ENCODE results near the gene CPB1. TPM values are rescaled to one million over a fixed set of nuclear protein-coding genes. Genes with fewer than 3 reads are reported as not detected.

The CPB1 gene
- total RNA-seq, 1 experiment from 2014 or later: not detected

DNA sequence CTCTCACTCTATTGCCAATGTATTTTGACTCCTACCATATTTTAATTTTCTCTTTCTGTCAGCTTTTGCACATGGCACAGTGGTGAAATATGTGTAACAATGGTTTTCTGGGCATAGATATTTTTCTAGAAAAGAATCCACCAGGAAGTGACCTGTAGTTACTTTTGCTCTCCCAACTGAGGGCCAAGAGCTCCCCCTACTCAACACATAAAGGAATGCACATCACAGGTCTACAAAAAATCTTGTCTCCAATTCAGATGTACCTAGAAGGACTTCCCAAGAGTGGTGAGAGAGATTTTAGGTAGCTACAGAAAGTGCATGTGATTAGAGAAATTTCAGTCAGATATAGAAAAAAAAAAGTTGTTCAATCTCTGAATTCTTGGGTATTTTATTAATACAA is 53.1 kb downstream of the CPB1 start:
- peak; percentile 46 for DNase-seq (ENCODE audit: low read depth)

GRCh38 chr3:148881286-148881685 is 53.7 kb downstream of the CPB1 start:
- DNase-seq (ENCODE audit: low read depth): no peak

GRCh38 chr3:148882288-148882687 is 54.7 kb downstream of the CPB1 start:
- no peak for DNase-seq (ENCODE audit: low read depth)

DNA sequence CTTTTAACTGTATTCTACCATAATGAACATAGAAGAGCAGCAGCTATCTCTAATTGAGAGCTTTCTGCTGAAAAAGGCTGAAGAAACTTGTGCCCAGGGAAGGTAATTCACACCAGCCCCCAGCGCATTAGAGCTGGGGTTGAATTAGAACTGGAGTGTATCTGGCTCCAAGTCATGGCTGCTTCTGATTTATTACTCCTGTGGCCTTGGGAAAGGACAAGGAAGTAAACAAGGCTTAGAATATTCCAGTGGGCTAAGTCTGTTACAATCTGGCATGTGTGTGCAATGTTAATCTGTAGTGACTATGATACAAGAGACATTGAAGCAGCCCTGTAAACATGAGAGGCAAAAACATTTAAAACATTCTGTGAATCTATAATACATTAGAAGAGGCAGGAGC is 55.6 kb downstream of the CPB1 start:
- no peak for DNase-seq (ENCODE audit: low read depth)

- DNase-seq (ENCODE audit: low read depth): peak; percentile 48
Measured at GRCh38 chr3:148884261-148884660, 56.6 kb downstream of the CPB1 start.

DNA sequence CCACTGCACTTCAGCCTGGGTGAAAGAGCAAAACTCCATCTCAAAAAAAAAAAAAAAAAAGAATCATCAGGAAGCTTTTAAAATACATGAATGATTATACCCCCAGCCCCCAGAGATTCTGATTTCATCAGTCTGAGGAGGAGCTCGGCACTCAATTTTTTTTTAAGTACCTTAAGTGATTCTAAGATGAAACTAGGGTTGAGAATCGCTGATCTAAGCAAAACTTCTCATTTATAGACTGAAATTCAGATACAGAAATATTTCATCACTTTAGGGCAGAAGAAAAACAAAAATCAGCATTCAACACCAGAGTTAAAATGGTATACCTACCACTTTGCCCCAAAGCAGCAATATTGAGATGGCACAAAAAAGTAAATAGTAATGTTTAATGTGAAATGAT is 62.2 kb downstream of the CPB1 start:
- DNase-seq (ENCODE audit: low read depth): no peak

DNA sequence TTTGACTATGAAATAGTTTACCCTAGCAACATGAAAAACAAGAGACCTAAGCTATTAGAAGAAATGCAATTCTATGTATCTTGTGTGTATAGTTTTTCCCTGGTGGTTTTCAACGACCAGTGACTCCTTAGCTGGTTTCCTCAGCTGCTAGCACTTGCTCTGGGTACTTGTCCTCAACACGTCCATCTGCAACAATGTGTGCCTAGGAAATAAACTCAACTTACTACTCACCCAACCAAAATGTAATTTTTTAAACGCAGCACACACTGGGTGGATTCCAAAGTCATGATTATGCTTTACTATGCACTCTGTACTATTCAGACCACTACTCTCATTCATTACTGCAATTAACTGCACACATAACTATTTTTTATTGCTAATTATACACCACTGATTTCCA is 68.5 kb downstream of the CPB1 start:
- DNase-seq (ENCODE audit: low read depth): no peak

- peak; percentile 65 for DNase-seq (ENCODE audit: low read depth)
Measured at GRCh38 chr3:148901987-148902791, 74.6 kb downstream of the CPB1 start.

- DNase-seq (ENCODE audit: low read depth): peak; percentile 65
Measured at GRCh38 chr3:148903022-148903442, 75.4 kb downstream of the CPB1 start.

DNA sequence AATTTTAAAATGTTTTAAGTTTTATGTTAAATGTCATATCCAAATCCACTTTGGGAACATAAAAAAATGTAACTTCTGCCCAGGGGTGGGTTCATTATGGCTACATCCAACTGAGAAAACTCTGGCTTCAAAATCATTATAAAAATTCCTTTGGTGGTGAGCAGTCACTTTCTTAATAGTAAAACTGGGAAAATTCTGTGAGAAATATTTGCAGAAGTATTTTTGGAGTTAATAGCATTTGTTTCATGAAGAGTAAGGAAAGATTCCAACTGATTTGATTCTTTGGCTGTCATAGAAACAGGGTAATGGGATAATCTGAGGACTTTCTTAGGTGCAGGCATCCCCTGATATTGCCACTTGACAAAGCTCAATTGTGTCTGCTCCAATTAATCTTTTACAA is 76.3 kb downstream of the CPB1 start:
- no peak for DNase-seq (ENCODE audit: low read depth)

- no peak for DNase-seq (ENCODE audit: low read depth)
Measured at GRCh38 chr3:148906667-148907066, 79.1 kb downstream of the CPB1 start.

Other genes with a start within 250 kb of the CPB1 start
- gene AGTR1, start 129.9 kb upstream of the CPB1 start, total RNA-seq (2014; rRNA removed; shearing (Covaris generic)): 0.07 TPM in 1 of 2 replicates, not detected in the other
- gene CPA3, start 37.5 kb downstream of the CPB1 start, total RNA-seq (2014; rRNA removed; shearing (Covaris generic)): not detected in 2 replicates
- gene GYG1, start 163.7 kb downstream of the CPB1 start, total RNA-seq (2014; rRNA removed; shearing (Covaris generic)): 53.1 and 79.4 TPM in 2 replicates